Effector memory CD4-positive, alpha-beta T cell (primary cell): ENCODE measurements around the gene XAGE1B.
"Not testable (repeated sequence)": the region's sequence is repeated elsewhere in the genome, so short reads cannot be mapped to it uniquely, and the experiment has no call there.

Experiments used
- DNase-seq, 3 donors: peaks; one replicate each; pipeline ENCODE4 v3.0.0-alpha.2; 2020
- H3K27ac ChIP-seq: 2 replicates; pipeline ENCODE4 v1.7.0; 2013; ENCODE audit warnings: mild to moderate bottlenecking, low read length, moderate library complexity; ENCODE audit not compliant: insufficient read depth, poor library complexity, severe bottlenecking
- H3K27me3 ChIP-seq: replicated peaks from 2 replicates; pipeline ENCODE4 v1.7.0; 2013; ENCODE audit warnings: mild to moderate bottlenecking, low read length; ENCODE audit not compliant: insufficient read depth, control insufficient read depth, poor library complexity, severe bottlenecking
- H3K36me3 ChIP-seq: 2 replicates; pipeline ENCODE4 v1.7.0; 2013; ENCODE audit warnings: mild to moderate bottlenecking, low read length, moderate library complexity; ENCODE audit not compliant: control insufficient read depth, insufficient read depth
- H3K4me1 ChIP-seq: 2 replicates; pipeline ENCODE4 v1.7.0; 2013; ENCODE audit warnings: low read length, mild to moderate bottlenecking; ENCODE audit not compliant: control insufficient read depth, insufficient read depth, poor library complexity, severe bottlenecking
- H3K4me3 ChIP-seq: 2 replicates; pipeline ENCODE4 v1.7.0; 2013; ENCODE audit warnings: low read length, low read depth, mild to moderate bottlenecking; ENCODE audit not compliant: insufficient read depth, poor library complexity, severe bottlenecking
- H3K9me3 ChIP-seq: 2 replicates; pipeline ENCODE4 v1.7.0; 2013; ENCODE audit warnings: mild to moderate bottlenecking, low read length, moderate library complexity; ENCODE audit not compliant: control insufficient read depth

XAGE1B gene

GRCh38 chrX:52511126-52511525 is 5.7 kb downstream of the XAGE1B start:
- H3K4me3 ChIP-seq, DNase-seq, H3K4me1 ChIP-seq, H3K36me3 ChIP-seq, H3K27ac ChIP-seq, H3K9me3 ChIP-seq, H3K27me3 ChIP-seq: not testable (repeated sequence)

- no peak overlapping the region for H3K27ac ChIP-seq
- no peaks in the 10 kb centered on the region for H3K36me3 ChIP-seq
- DNase-seq = no peak
- no peaks in the 10 kb centered on the region for H3K9me3 ChIP-seq
- no peak overlapping the region for H3K4me3 ChIP-seq
- no peaks in the 10 kb centered on the region for H3K4me1 ChIP-seq
- H3K27me3 ChIP-seq = no peaks in the 10 kb centered on the region
These were observed 6.9 kb downstream of the XAGE1B start for GRCh38 chrX:52509916-52510315.

- H3K27ac ChIP-seq = no peak overlapping the region
- H3K4me3 ChIP-seq = no peak overlapping the region
- no peak for DNase-seq
- no peaks in the 10 kb centered on the region for H3K4me1 ChIP-seq
- H3K9me3 ChIP-seq = no peaks in the 10 kb centered on the region
- no peaks in the 10 kb centered on the region for H3K36me3 ChIP-seq
- H3K27me3 ChIP-seq = no peaks in the 10 kb centered on the region
These were observed 9.5 kb downstream of the XAGE1B start for GRCh38 chrX:52507331-52507730.

- no peaks in the 10 kb centered on the region for H3K4me1 ChIP-seq
- H3K9me3 ChIP-seq = no peaks in the 10 kb centered on the region
- H3K27me3 ChIP-seq = no peaks in the 10 kb centered on the region
- H3K4me3 ChIP-seq = no peak overlapping the region
- H3K27ac ChIP-seq = no peak overlapping the region
- H3K36me3 ChIP-seq = no peaks in the 10 kb centered on the region
- no peak for DNase-seq
These were observed 12.3 kb downstream of the XAGE1B start for GRCh38 chrX:52504551-52504950.

DNA sequence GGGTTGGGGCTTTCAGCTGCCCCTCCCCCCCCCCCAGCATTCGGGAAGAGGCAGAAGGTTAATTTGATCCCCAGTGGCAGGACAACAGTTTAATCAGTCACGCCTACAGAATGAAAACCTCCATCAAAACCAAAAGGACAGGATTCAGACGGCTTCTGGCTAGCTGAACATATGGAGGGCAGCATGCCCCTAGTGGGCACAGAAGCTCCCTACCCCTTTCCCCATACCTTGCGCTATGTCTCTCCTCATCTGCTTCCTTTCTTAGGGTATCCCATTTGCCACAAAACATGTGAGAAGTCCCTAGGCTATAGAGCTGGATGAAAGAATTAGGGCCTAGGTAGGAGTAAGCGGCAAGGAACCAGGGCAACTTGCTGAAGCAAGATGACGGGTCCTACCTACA is 15.5 kb downstream of the XAGE1B start:
- not testable (repeated sequence) for DNase-seq, H3K36me3 ChIP-seq, H3K27ac ChIP-seq, H3K27me3 ChIP-seq, H3K4me3 ChIP-seq, H3K4me1 ChIP-seq, H3K9me3 ChIP-seq

DNA sequence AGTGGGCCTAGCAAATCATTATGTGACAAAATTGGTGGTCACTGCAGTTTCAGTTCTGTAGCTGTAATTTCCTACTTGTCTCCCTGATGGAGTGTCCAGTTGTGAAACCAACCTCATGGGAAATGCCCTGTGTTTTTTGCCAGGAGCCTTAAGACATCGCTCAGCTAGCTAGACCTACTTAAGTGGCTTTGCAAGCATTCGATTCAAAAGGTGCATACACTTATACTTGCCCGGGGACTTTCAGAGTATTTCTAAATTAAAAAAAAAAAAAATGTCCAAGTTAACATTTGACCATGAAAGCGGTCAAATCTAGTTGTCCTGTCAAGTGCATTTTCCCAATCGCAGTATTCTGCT is 20.5 kb downstream of the XAGE1B start:
- H3K36me3 ChIP-seq, H3K27ac ChIP-seq, H3K27me3 ChIP-seq, H3K4me1 ChIP-seq, H3K4me3 ChIP-seq, DNase-seq, H3K9me3 ChIP-seq: not testable (repeated sequence)

GRCh38 chrX:52495545-52496418 is 21.1 kb downstream of the XAGE1B start, which contains the start of gene XAGE1A:
XAGE1A (plus strand) TSS chrX:52495808; CDS start chrX:52497362, 1,554 bp downstream.
- not testable (repeated sequence) for H3K27me3 ChIP-seq, H3K9me3 ChIP-seq, H3K4me1 ChIP-seq, DNase-seq, H3K4me3 ChIP-seq, H3K36me3 ChIP-seq, H3K27ac ChIP-seq

DNA sequence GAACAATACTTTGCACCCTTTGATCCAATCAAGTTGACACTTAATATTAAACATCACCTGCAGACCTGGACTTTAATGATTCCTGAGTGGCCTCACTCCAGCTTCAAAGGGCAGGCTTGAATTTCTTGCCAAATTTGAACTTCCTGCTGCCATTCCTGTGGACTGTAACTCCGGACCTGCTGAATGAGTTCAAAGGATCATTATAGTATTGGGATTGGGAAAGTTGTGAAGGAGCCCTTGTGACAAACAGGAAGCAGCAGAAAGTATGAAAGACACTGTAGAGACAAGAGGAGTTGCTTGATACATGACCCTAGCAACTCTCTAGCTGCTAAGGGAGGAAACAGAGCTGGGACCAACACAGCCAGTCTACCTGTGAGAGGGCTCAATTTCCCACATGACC is 45.6 kb downstream of the XAGE1B start:
- DNase-seq, H3K27ac ChIP-seq, H3K36me3 ChIP-seq, H3K4me1 ChIP-seq, H3K27me3 ChIP-seq, H3K9me3 ChIP-seq, H3K4me3 ChIP-seq: not testable (repeated sequence)
